Measurements from ENCODE around the gene PSMA7. TPM values are rescaled to one million over a fixed set of nuclear protein-coding genes. Genes with fewer than 3 reads are reported as not detected.

Gene PSMA7
- total and polyA plus RNA-seq, 4 donors = 118 to 234 (median 191) TPM

DNA sequence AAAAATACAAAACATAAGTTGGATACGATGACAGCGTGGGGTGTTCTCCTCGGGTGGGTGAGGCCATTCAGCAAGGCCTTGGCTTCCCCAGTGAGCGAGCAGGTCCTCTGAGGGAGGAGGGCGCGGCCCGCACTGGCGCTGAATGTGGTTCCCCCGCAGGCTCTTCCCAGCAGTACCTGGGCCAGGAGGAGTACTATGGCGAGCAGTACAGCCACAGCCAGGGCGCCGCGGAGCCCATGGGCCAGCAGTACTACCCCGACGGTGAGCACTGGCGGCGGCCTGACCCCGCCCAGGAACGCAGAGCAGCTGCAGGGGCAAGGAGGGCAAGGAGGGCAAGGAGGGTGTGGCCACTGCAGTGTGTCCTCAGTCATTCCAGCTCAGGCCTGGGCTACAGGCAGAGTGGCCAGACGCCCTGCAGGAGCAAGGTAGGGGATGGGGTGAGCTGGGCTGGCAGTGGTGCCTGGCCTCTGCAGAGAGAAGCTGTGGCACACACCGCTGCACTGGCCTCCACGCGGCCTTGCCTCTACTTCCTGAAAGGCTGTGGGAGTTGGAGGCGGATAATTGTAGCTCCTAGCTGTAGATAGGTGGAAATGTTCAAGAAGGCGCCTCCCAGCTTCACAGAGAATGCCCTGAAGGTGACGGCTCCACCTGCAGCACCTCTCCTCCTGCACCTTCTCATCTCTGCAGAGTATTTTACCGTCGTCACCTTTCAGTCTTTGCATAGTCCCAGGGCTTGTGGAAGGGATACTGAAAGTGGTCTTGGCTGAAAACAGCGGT is 21.0 kb upstream of the PSMA7 start:
- 96% methylated on average over 23 of the region's 29 CpGs for WGBS (ENCODE audit: insufficient coverage)
- DNase-seq (ENCODE audit: low read depth in 4 of 6, low spot score in 6 of 6) = no peak
- Histone ChIP-seq H3K9me3 (ENCODE audit: control insufficient read depth, insufficient read depth, low read length) (no peaks in the 10 kb centered on the region), H3K27me3 (ENCODE audit: control insufficient read depth, insufficient read depth, low read length) (no peaks in the 10 kb centered on the region), H3K36me3 (ENCODE audit: control insufficient read depth, insufficient read depth, low read length) (peaks cover 92% of the 10 kb centered on the region), H3K4me3 (ENCODE audit: low read depth, low read length) (no peak overlapping the region), H3K4me1 (ENCODE audit: control insufficient read depth, insufficient read depth, low read length) (no peaks in the 10 kb centered on the region), H3K27ac (ENCODE audit: low read depth, low read length) (no peak overlapping the region)

- 93% methylated on average over 23 of the region's 25 CpGs for WGBS (ENCODE audit: insufficient coverage)
- no peak overlapping the region for H3K27ac ChIP-seq (ENCODE audit: low read depth, low read length)
- no peaks in the 10 kb centered on the region for H3K9me3 ChIP-seq (ENCODE audit: control insufficient read depth, insufficient read depth, low read length)
- H3K4me1 ChIP-seq (ENCODE audit: control insufficient read depth, insufficient read depth, low read length) = no peaks in the 10 kb centered on the region
- H3K36me3 ChIP-seq (ENCODE audit: control insufficient read depth, insufficient read depth, low read length) = peaks cover 92% of the 10 kb centered on the region
- DNase-seq (ENCODE audit: low read depth in 4 of 6, low spot score in 6 of 6) = no peak
- no peak overlapping the region for H3K4me3 ChIP-seq (ENCODE audit: low read depth, low read length)
- H3K27me3 ChIP-seq (ENCODE audit: control insufficient read depth, insufficient read depth, low read length) = no peaks in the 10 kb centered on the region
These were observed 20.3 kb upstream of the PSMA7 start for GRCh38 chr20:62163485-62163865.

GRCh38 chr20:62162765-62163484 is 19.7 kb upstream of the PSMA7 start:
- no peak overlapping the region for H3K4me3 ChIP-seq (ENCODE audit: low read depth, low read length)
- no peak overlapping the region for H3K27ac ChIP-seq (ENCODE audit: low read depth, low read length)
- H3K9me3 ChIP-seq (ENCODE audit: control insufficient read depth, insufficient read depth, low read length) = no peaks in the 10 kb centered on the region
- no peaks in the 10 kb centered on the region for H3K4me1 ChIP-seq (ENCODE audit: control insufficient read depth, insufficient read depth, low read length)
- DNase-seq (ENCODE audit: low read depth in 4 of 6, low spot score in 6 of 6) = no peak
- H3K36me3 ChIP-seq (ENCODE audit: control insufficient read depth, insufficient read depth, low read length) = peaks cover 91% of the 10 kb centered on the region
- H3K27me3 ChIP-seq (ENCODE audit: control insufficient read depth, insufficient read depth, low read length) = no peaks in the 10 kb centered on the region
- 94% methylated on average over 28 of the region's 38 CpGs for whole genome bisulfite sequencing (ENCODE audit: insufficient coverage)

GRCh38 chr20:62161347-62161746 is 18.2 kb upstream of the PSMA7 start:
- 94% methylated on average over 17 of the region's 17 CpGs for WGBS (ENCODE audit: insufficient coverage)
- H3K36me3 ChIP-seq (ENCODE audit: control insufficient read depth, insufficient read depth, low read length) = peaks cover 97% of the 10 kb centered on the region
- no peak overlapping the region for H3K27ac ChIP-seq (ENCODE audit: low read depth, low read length)
- H3K9me3 ChIP-seq (ENCODE audit: control insufficient read depth, insufficient read depth, low read length) = no peaks in the 10 kb centered on the region
- H3K4me3 ChIP-seq (ENCODE audit: low read depth, low read length) = no peak overlapping the region
- peaks cover 11% of the 10 kb centered on the region for H3K4me1 ChIP-seq (ENCODE audit: control insufficient read depth, insufficient read depth, low read length)
- DNase-seq (ENCODE audit: low read depth in 4 of 6, low spot score in 6 of 6) = no peak
- no peaks in the 10 kb centered on the region for H3K27me3 ChIP-seq (ENCODE audit: control insufficient read depth, insufficient read depth, low read length)

DNA sequence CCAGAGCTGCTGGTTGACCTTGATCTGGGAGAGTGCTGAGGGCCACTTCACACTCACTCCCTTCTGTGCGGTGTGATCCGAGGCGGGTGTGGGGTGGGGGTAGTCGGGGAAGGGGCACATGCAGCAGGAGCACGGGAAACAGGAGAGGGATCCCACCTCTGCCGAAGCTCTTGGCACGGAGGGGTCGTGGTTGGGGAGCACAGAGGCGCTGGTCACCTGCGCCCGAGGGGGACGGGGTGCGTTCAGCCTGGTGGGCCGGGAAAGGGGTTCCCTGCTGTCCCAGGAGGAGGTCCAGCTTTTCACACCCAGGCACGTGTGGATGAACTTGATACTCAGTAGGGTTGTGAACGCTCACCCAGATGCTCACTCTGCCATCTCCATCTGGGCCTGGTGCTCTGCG is 17.7 kb upstream of the PSMA7 start:
- H3K4me3 ChIP-seq (ENCODE audit: low read depth, low read length) = no peak overlapping the region
- peaks cover 97% of the 10 kb centered on the region for H3K36me3 ChIP-seq (ENCODE audit: control insufficient read depth, insufficient read depth, low read length)
- DNase-seq (ENCODE audit: low read depth in 4 of 6, low spot score in 6 of 6) = no peak
- WGBS (ENCODE audit: insufficient coverage) = 98% methylated on average over 12 of the region's 17 CpGs
- no peaks in the 10 kb centered on the region for H3K27me3 ChIP-seq (ENCODE audit: control insufficient read depth, insufficient read depth, low read length)
- H3K4me1 ChIP-seq (ENCODE audit: control insufficient read depth, insufficient read depth, low read length) = peaks cover 16% of the 10 kb centered on the region
- H3K9me3 ChIP-seq (ENCODE audit: control insufficient read depth, insufficient read depth, low read length) = no peaks in the 10 kb centered on the region
- H3K27ac ChIP-seq (ENCODE audit: low read depth, low read length) = no peak overlapping the region

DNA sequence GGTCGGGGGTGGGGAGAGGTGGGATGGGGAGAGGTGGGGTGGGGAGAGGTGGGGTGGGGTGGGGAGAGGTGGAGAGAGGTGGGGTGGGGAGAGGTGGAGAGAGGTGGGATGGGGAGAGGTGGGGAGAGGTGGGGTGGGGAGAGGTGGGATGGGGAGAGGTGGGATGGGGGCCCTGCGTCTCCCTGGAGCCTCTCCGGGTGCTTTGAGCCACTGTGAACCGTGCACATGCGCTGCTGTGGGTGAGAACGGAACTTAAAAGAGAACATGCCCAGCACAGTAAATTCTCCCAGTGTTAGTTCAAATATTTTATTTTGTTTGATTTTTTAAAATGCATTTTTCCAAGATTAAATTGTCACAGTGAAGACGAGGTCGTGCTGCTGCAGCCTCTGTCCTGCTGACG is 17.1 kb upstream of the PSMA7 start:
- no peaks in the 10 kb centered on the region for H3K27me3 ChIP-seq (ENCODE audit: control insufficient read depth, insufficient read depth, low read length)
- H3K9me3 ChIP-seq (ENCODE audit: control insufficient read depth, insufficient read depth, low read length) = no peaks in the 10 kb centered on the region
- WGBS (ENCODE audit: insufficient coverage) = 92% methylated on average over 4 of the region's 9 CpGs
- DNase-seq (ENCODE audit: low read depth in 4 of 6, low spot score in 6 of 6) = no peak
- peaks cover 21% of the 10 kb centered on the region for H3K4me1 ChIP-seq (ENCODE audit: control insufficient read depth, insufficient read depth, low read length)
- H3K36me3 ChIP-seq (ENCODE audit: control insufficient read depth, insufficient read depth, low read length) = peaks cover 97% of the 10 kb centered on the region
- H3K4me3 ChIP-seq (ENCODE audit: low read depth, low read length) = no peak overlapping the region
- H3K27ac ChIP-seq (ENCODE audit: low read depth, low read length) = no peak overlapping the region

- Histone ChIP-seq H3K27ac (ENCODE audit: low read depth, low read length) (no peak overlapping the region), H3K4me1 (ENCODE audit: control insufficient read depth, insufficient read depth, low read length) (peaks cover 21% of the 10 kb centered on the region), H3K27me3 (ENCODE audit: control insufficient read depth, insufficient read depth, low read length) (no peaks in the 10 kb centered on the region), H3K9me3 (ENCODE audit: control insufficient read depth, insufficient read depth, low read length) (no peaks in the 10 kb centered on the region), H3K4me3 (ENCODE audit: low read depth, low read length) (no peak overlapping the region), H3K36me3 (ENCODE audit: control insufficient read depth, insufficient read depth, low read length) (peaks cover 95% of the 10 kb centered on the region)
- no peak for DNase-seq (ENCODE audit: low read depth in 4 of 6, low spot score in 6 of 6)
- 92% methylated on average over 10 of the region's 14 CpGs for WGBS (ENCODE audit: insufficient coverage)
These were observed 16.6 kb upstream of the PSMA7 start for GRCh38 chr20:62159839-62160238.

DNA sequence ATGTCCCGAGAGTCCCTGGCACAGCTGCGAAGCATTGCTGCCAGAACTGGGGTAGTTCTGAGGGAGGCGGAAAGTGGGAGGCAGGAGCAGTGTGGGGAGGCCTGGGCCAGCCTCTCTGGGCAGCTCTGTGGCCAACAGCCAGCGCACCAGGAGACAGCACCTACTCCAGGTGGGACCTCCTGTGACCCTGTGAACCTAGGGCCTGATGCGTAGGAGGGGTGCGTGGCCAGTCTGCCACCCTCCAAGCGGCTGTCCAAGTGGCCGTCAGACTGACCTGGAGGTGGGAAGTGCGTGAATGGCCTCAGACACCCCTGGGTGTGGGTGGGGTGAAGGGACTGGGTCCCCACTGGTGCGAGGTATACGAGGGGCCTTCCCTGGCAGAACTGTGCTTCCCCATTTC is 15.9 kb upstream of the PSMA7 start:
- no peak overlapping the region for H3K4me3 ChIP-seq (ENCODE audit: low read depth, low read length)
- H3K9me3 ChIP-seq (ENCODE audit: control insufficient read depth, insufficient read depth, low read length) = no peaks in the 10 kb centered on the region
- WGBS (ENCODE audit: insufficient coverage) = 85% methylated on average over 9 of the region's 11 CpGs

DNA sequence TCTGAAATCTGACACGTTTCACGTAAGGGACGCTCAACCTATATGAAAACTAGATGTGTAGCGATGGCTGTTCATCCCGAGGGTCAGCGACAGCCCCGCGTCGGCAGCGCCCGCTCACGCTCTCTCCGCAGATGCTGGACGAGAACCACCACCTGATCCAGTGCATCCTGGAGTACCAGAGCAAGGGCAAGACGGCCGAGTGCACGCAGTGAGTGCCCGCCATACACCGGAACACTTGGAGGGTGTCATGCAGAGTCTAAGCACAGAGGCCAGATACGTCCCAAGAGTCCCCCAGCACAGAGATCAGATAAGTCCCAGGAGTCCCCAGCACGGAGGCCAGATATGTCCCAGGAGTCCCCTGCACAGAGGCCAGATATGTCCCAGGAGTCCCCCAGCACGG is 15.3 kb upstream of the PSMA7 start:
- no peak for DNase-seq (ENCODE audit: low read depth in 4 of 6, low spot score in 6 of 6)
- peaks cover 21% of the 10 kb centered on the region for H3K4me1 ChIP-seq (ENCODE audit: control insufficient read depth, insufficient read depth, low read length)
- no peaks in the 10 kb centered on the region for H3K9me3 ChIP-seq (ENCODE audit: control insufficient read depth, insufficient read depth, low read length)
- WGBS (ENCODE audit: insufficient coverage) = 93% methylated on average over 22 of the region's 22 CpGs
- H3K27ac ChIP-seq (ENCODE audit: low read depth, low read length) = no peak overlapping the region
- H3K36me3 ChIP-seq (ENCODE audit: control insufficient read depth, insufficient read depth, low read length) = peaks cover 91% of the 10 kb centered on the region
- no peak overlapping the region for H3K4me3 ChIP-seq (ENCODE audit: low read depth, low read length)
- no peaks in the 10 kb centered on the region for H3K27me3 ChIP-seq (ENCODE audit: control insufficient read depth, insufficient read depth, low read length)

More for the DNA sequence above, 15.9 kb upstream of the PSMA7 start:
- Histone ChIP-seq H3K27me3 (ENCODE audit: control insufficient read depth, insufficient read depth, low read length) (no peaks in the 10 kb centered on the region), H3K4me1 (ENCODE audit: control insufficient read depth, insufficient read depth, low read length) (peaks cover 21% of the 10 kb centered on the region), H3K36me3 (ENCODE audit: control insufficient read depth, insufficient read depth, low read length) (peaks cover 95% of the 10 kb centered on the region), H3K27ac (ENCODE audit: low read depth, low read length) (no peak overlapping the region)
- DNase-seq (ENCODE audit: low read depth in 4 of 6, low spot score in 6 of 6) = no peak

GRCh38 chr20:62158088-62158400 is 14.8 kb upstream of the PSMA7 start:
- Histone ChIP-seq H3K36me3 (ENCODE audit: control insufficient read depth, insufficient read depth, low read length) (peaks cover 90% of the 10 kb centered on the region), H3K9me3 (ENCODE audit: control insufficient read depth, insufficient read depth, low read length) (no peaks in the 10 kb centered on the region), H3K4me3 (ENCODE audit: low read depth, low read length) (no peak overlapping the region), H3K4me1 (ENCODE audit: control insufficient read depth, insufficient read depth, low read length) (peaks cover 21% of the 10 kb centered on the region), H3K27me3 (ENCODE audit: control insufficient read depth, insufficient read depth, low read length) (no peaks in the 10 kb centered on the region), H3K27ac (ENCODE audit: low read depth, low read length) (no peak overlapping the region)
- DNase-seq (ENCODE audit: low read depth in 4 of 6, low spot score in 6 of 6) = no peak
- 97% methylated on average over 12 of the region's 12 CpGs for WGBS (ENCODE audit: insufficient coverage)
